Psoas muscle (tissue), 8 donors: ENCODE results near the gene PUSL1. TPM values are rescaled to one million over a fixed set of nuclear protein-coding genes. Genes with fewer than 3 reads are reported as not detected.

ENCODE experiments used
- ATAC-seq, 4 donors: fragments of 200-7000 bp; cut with Tn5 transposase; one replicate each; pipeline ENCODE4 v1.9.1; 2020; ENCODE audit warnings: moderate library complexity in 3 of 4, mild to moderate bottlenecking in 2 of 4
- DNase-seq, 2 donors: peaks; one replicate each; pipeline ENCODE4 v3.0.0-alpha.2; 2020
- H3K27ac ChIP-seq: fragments of 200-600 bp; one replicate; pipeline ENCODE4 v1.8.0; 2022
- H3K27me3 ChIP-seq, 3 donors: fragments of 200-600 bp in 1 of 3; one replicate each; pipeline versions ENCODE4 v1.6.1 to v1.8.0; 2013 to 2022; ENCODE audit warnings: low read length in 2 of 3, mild to moderate bottlenecking in 2 of 3, moderate library complexity in 1 of 3; ENCODE audit not compliant: insufficient read depth in 3 of 3
- H3K36me3 ChIP-seq, 2 donors: fragments of 200-600 bp in 1 of 2; one replicate each; pipeline versions ENCODE4 v1.6.1 to v1.8.0; 2013 to 2022; ENCODE audit warnings: low read depth in 1 of 2, mild to moderate bottlenecking in 1 of 2, moderate library complexity in 1 of 2; ENCODE audit not compliant: insufficient read depth in 1 of 2
- H3K4me1 ChIP-seq: fragments of 200-600 bp; one replicate; pipeline ENCODE4 v1.8.0; 2022
- H3K4me3 ChIP-seq: fragments of 200-600 bp; one replicate; pipeline ENCODE4 v1.8.0; 2022; ENCODE audit warnings: mild to moderate bottlenecking
- H3K9me3 ChIP-seq: fragments of 200-600 bp; one replicate; pipeline ENCODE4 v1.8.0; 2022
- WGBS, 3 donors: extraction: QIAGEN DNeasy Blood & Tissue Kit; methylation state at CpG; one replicate each; pipeline versions ENCODE4 v1.1.6 to v1.1.7; 2013; 5-methylcytosine and 5-hydroxymethylcytosine counted together
- intact Hi-C, 2 donors: fragments of 100-400 bp; cut with DNase I; formaldehyde crosslinking; loops; one replicate each; pipeline versions ENCODE4 v1.11.0 to v1.14.2; 2022
- polyA plus RNA-seq, 3 donors: library from polyadenylated mRNA; stranded (reverse); fragments of 200-250 nt; gene quantifications; one replicate each; pipeline ENCODE4 v1.2.3, GENCODE V29; 2013
- total RNA-seq, 4 donors: library from RNA; stranded (reverse); fragmentation: NEBNext Ultra II Directional in 2 of 4; extraction: Animal tissue kit (Norgen Biotek cat#: 25700) in 2 of 4; gene quantifications; one replicate each; pipeline versions ENCODE4 v1.2.1 to v1.2.4, GENCODE V29; 2021 to 2023
- TF ChIP-seq, protein P1 (sequence below): fragments of 200-600 bp; IDR thresholded peaks from one replicate; pipeline ENCODE4 v1.8.0; 2022; ENCODE audit warnings: antibody characterized with exemption
- donor health status: healthy with polysubstance abuse.
- donor health status: DM: no; HTN: no; CAD: no; lungs with moderate emphysema.
- donor health status: Bipolar disorder and iron deficiency.
- donor health status: healthy.
- donor health status: DM: yes; HTN: yes; CAD: no.
- donor health status: DM: no; HTN: no; CAD: no.
- donor health status: DM: no; HTN: no; CAD: no.
- donor health status: DM: yes; HTN: yes; CAD: no.

Gene PUSL1
- total and polyA plus RNA-seq, 7 donors, result 3.7 to 9.1 (median 7.3) TPM

GRCh38 chr1:1307261-1307922 is 1.0 kb upstream of the PUSL1 start:
- H3K36me3 ChIP-seq, result peaks cover 0 to 26% of the 10 kb centered on the region in 2 donors
- WGBS, 3 donors, result 1% methylated on average over 56 to 83 of the region's 83 CpGs
- H3K4me3 ChIP-seq, result peak overlapping the region; percentile 93
- intact Hi-C loops, result loop anchor here in 1 of 2 donors (5.0 kb wide), 1 partner anchor 40 kb away; the partner anchor contains the start of gene DVL1
- peak overlapping the region; percentile 97 for H3K27ac ChIP-seq
- H3K27me3 ChIP-seq, result no peaks in the 10 kb centered on the region
- peak; percentile 65 to 77 for DNase-seq
- no peak for ATAC-seq
- TF ChIP-seq, protein P1, sequence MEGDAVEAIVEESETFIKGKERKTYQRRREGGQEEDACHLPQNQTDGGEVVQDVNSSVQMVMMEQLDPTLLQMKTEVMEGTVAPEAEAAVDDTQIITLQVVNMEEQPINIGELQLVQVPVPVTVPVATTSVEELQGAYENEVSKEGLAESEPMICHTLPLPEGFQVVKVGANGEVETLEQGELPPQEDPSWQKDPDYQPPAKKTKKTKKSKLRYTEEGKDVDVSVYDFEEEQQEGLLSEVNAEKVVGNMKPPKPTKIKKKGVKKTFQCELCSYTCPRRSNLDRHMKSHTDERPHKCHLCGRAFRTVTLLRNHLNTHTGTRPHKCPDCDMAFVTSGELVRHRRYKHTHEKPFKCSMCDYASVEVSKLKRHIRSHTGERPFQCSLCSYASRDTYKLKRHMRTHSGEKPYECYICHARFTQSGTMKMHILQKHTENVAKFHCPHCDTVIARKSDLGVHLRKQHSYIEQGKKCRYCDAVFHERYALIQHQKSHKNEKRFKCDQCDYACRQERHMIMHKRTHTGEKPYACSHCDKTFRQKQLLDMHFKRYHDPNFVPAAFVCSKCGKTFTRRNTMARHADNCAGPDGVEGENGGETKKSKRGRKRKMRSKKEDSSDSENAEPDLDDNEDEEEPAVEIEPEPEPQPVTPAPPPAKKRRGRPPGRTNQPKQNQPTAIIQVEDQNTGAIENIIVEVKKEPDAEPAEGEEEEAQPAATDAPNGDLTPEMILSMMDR, result no peak
- no peaks in the 10 kb centered on the region for H3K9me3 ChIP-seq
- peaks cover 45% of the 10 kb centered on the region for H3K4me1 ChIP-seq

- ATAC-seq (peak in 3 of 4 donors; percentile 3 to 6 (median 3)), DNase-seq (no peak)
- TF ChIP-seq, protein P1, result no peak
- Histone ChIP-seq H3K4me3 (peak overlapping the region; percentile 93), H3K4me1 (peaks cover 44% of the 10 kb centered on the region), H3K27me3 (no peaks in the 10 kb centered on the region), H3K36me3 (peaks cover 3 to 40% of the 10 kb centered on the region in 2 donors), H3K9me3 (no peaks in the 10 kb centered on the region), H3K27ac (peak overlapping the region; percentile 97)
- intact Hi-C loops, result loop anchor here in 1 of 2 donors (5.0 kb wide), 1 partner anchor 38 kb away; the partner anchor contains the start of gene DVL1
- 1% methylated on average over 39 to 66 of the region's 66 CpGs for WGBS, 3 donors
Observed at GRCh38 chr1:1308756-1309250, 406 bp downstream of the PUSL1 start.

DNA sequence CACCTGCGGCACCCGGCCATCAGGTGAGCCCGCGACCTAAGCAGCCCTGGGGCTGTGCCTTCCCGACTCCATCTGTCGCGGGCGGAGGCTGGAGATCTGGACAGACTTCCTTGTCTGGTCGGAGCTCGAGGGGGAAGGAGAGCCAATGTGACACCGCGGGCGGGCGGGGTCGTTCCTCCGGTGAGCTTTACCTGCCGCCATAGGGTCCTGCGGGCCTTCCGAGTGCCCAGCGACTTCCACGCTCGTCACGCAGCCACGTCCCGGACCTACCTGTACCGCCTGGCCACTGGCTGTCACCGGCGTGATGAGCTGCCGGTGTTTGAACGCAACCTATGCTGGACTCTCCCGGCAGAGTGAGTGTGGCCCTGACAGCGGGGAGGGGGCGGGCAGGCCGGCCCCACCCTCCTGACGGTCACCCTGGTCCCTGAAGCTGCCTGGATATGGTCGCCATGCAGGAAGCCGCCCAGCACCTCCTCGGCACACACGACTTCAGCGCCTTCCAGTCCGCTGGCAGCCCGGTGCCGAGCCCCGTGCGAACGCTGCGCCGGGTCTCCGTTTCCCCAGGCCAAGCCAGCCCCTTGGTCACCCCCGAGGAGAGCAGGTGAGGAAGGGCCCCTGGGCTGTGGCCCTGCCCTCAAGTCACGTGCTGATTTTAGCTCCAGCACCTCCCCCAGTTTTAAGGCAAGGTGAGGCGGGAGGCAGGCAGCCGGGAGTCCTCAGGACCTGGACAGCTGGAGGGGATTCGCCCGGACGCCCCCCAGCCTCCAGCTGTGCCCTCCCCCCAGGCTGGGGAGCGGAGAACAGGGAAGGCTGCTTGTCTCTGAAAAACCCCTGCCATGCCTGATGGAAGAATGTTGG is 1.1 kb downstream of the PUSL1 start:
- peak overlapping the region; percentile 97 for H3K27ac ChIP-seq
- 35 to 40% (median 36%) methylated on average over 54 to 57 of the region's 57 CpGs for WGBS, 3 donors
- intact Hi-C loops, result loop anchor here in 1 of 2 donors (5.0 kb wide), 1 partner anchor 38 kb away; the partner anchor contains the start of gene DVL1
- DNase-seq, result peak in 1 of 2 donors; percentile 56
- H3K36me3 ChIP-seq, result peaks cover 5 to 47% of the 10 kb centered on the region in 2 donors
- H3K9me3 ChIP-seq, result no peaks in the 10 kb centered on the region
- TF ChIP-seq, protein P1, result no peak
- peaks cover 39% of the 10 kb centered on the region for H3K4me1 ChIP-seq
- no peak for ATAC-seq
- H3K27me3 ChIP-seq, result no peaks in the 10 kb centered on the region
- H3K4me3 ChIP-seq, result peak overlapping the region; percentile 93

DNA sequence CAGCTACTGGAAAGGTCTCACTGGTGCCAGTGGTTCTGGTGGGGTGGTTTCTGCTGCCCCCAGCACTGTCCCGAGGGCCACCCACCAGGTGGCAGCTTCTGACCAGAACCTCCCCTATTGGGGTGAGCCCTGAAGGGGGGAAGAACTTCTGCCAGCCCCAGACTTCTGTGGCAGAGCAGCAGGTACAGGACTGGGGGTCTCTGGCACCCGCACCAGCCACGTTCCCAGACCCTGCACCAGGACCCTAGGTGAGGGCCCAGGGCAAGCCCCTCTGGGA is 1.6 kb downstream of the PUSL1 start:
- intact Hi-C loops, result no loop called here
- H3K27ac ChIP-seq, result peak overlapping the region; percentile 97
- H3K27me3 ChIP-seq, result no peaks in the 10 kb centered on the region
- H3K9me3 ChIP-seq, result no peaks in the 10 kb centered on the region
- H3K4me3 ChIP-seq, result peak overlapping the region; percentile 93
- TF ChIP-seq, protein P1, result no peak
- ATAC-seq (no peak), DNase-seq (no peak)
- H3K36me3 ChIP-seq, result peaks cover 7 to 52% of the 10 kb centered on the region in 2 donors
- 59 to 86% (median 79%) methylated on average over 3 of the region's 3 CpGs for WGBS, 3 donors
- peaks cover 33% of the 10 kb centered on the region for H3K4me1 ChIP-seq
